Measurements from ENCODE around the gene WNT6.
A peak's percentile ranks its signal among the peaks of the same experiment; 100 is the strongest.

WNT6 gene

DNA sequence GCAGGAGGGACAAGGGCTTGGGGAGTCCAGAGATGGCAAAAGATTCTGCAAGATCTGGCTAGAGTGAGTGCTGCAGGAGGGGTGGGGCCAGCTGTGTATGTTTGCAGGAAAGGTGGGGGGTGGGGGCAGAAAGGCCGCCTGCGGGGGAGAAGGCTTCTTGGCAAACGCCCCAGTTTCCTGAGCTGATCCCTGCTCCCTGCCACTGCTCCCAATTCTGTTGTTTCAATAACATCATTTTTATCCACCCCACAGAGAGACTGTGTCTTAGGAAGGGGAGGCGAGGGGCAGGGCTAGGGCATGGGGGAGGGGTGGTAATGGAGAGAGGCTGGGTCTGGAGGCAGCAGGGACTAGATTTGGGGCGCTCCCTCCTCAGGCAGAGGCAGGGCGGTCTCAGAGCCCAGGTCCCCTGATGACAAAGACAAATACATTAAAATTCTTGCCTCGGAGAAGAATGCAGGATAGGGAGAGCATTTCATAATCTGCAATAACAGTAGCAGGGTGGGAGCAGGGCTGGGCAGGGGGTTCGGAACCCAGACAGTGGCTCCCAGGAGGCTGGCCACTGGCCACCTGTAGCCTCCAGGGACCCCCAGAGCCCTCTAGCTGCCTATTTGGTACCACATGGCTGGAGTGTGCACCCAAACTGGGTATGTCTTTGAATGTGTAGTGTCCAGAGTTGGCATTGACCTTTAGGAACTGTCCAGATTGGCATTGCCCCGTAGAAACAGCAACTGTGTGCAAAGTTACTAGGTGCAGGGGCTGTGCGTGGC is 2.1 kb upstream of the WNT6 start:
- no peak for DNase-seq (ENCODE audit: low read depth)

DNA sequence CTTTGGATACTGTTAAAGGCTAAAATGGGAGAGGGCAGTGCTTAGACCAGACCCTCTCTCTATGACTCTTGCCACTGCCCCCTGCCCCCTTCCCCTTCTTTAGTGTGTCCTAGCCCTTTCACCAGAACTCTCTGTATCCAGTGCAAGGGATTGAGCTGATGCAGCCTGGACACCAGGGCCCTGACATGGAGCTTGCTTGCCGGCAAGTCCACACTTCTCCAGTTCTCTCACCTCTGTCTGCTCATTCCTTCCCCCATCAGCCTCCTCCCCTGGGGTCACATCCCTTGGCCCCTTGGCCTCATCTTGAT is 1.5 kb upstream of the WNT6 start:
- no peak for DNase-seq (ENCODE audit: low read depth)

- no peak for DNase-seq (ENCODE audit: low read depth)
Measured at GRCh38 chr2:218858671-218859555, 692 bp upstream of the WNT6 start.

- DNase-seq (ENCODE audit: low read depth) = no peak
Measured at GRCh38 chr2:218859988-218860831, 605 bp downstream of the WNT6 start.

DNA sequence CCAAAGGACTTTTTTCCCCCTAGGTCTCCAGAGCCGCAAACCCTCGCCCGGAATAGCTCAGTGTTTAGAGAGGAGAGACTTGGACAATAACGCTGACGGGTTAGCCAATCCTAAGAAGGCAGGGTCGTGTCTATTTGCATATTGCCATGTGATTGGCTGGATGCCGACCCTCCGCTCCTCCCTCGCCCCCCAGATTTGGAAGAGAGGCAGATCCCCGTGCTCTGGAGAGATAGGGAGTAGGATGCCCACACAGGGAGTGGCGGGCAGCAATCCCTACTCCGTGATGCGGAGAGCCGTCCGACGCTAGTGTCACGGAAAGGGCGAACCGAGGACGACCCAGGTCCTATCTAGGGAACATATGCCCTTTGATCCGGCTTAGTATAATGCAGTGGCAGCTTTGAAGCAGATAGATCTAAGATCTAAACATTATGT is 1.4 kb downstream of the WNT6 start:
- peak; percentile 8 for DNase-seq (ENCODE audit: low read depth)

GRCh38 chr2:218861645-218862318 is 2.2 kb downstream of the WNT6 start:
- no peak for DNase-seq (ENCODE audit: low read depth)

GRCh38 chr2:218863021-218863520 is 3.5 kb downstream of the WNT6 start:
- no peak for DNase-seq (ENCODE audit: low read depth)

DNA sequence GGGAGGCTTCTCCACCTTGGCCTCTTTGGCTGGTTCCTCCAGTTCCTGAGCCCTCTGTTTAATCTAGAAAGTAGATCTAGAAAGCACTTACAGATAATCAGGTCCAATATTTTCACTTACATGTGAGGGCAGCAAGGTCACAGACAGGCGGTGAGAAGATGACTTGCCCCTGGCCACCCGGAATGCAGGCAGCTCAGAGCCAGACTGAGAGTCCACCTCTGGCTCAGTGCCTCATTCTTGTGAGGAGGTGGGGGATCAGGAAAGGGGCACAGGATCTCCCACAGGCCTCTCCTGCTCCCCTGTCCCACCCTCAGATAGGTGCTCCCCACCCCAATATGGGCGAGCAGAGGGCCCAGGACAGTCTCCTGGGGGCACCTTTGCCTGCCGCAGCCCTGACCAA is 5.8 kb downstream of the WNT6 start:
- no peak for DNase-seq (ENCODE audit: low read depth)

DNA sequence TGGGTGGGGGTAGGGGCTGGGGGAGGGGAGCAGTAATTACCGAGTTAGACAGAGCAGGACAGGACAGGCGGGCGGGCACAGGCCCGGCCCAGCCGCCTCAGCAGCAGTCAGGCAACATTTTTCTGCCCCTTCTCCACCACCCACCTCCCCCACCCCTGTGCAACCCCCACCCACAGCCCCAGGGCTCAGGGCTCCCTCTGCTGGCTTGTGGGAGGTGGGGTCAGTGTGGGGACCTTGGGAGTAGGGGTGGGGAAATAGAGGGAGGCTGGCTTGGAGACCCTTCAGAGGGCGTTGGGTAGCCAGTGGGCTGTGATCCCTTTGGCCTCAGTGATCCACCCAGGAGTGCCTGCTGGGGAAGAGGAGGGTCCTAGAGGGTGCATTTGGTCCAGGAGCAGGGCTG is 6.4 kb downstream of the WNT6 start:
- DNase-seq (ENCODE audit: low read depth) = no peak

DNA sequence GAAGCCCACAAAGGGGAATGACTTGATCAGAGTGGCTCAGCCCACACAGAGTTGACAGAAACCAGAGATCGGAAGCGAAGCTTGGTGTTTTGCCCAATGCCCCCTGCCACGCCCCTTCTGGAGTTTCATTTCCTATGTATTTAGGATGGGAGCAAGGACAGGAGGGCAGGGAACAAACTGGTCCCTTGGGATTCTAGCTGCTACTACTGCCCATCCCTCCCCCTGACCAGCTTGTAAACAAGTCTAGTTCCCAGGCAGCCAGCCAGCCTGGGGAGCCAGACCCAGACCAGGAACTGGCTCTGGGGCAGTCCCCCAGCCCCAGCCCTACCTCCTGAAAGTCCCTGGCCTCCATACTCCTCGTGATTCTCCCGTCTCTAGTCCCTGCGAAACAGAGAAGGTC is 8.3 kb downstream of the WNT6 start:
- no peak for DNase-seq (ENCODE audit: low read depth)

- no peak for DNase-seq (ENCODE audit: low read depth)
Measured at GRCh38 chr2:218869064-218869463, 9.5 kb downstream of the WNT6 start.

- DNase-seq (ENCODE audit: low read depth) = no peak
Measured at GRCh38 chr2:218870984-218871344, 11.4 kb downstream of the WNT6 start.

DNA sequence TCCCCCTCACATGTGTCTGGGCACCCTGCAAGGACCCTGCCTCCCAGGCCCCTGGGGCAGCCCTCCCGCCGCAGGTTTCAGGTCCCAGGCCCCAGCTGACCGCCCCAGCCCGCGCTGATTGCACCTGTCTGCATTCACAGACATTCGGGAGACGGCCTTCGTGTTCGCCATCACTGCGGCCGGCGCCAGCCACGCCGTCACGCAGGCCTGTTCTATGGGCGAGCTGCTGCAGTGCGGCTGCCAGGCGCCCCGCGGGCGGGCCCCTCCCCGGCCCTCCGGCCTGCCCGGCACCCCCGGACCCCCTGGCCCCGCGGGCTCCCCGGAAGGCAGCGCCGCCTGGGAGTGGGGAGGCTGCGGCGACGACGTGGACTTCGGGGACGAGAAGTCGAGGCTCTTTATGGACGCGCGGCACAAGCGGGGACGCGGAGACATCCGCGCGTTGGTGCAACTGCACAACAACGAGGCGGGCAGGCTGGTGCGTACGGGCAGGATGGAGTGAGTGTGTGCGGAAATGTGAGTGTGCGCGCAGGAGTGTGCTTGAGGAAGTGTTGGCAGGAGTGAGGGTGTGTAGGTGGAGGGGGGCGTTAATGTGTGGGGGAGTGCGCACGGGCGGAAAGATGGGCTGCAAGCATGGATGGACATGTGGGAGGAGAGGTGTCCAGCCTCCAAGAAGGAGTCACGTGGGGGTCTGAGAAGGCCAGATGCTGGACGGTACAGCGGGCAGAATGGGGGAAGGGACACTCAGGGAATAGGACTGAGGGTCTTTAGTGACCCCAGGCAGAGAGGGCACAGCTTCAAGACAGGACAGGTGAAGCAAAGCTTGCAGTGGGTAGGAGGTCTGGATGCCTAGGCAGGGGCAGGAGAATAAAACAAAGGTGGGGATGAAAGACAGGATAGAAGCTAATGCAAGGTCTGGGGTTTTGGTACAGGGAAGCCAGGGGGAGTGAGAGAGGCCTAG is 12.0 kb downstream of the WNT6 start:
- no peak for DNase-seq (ENCODE audit: low read depth)

DNA sequence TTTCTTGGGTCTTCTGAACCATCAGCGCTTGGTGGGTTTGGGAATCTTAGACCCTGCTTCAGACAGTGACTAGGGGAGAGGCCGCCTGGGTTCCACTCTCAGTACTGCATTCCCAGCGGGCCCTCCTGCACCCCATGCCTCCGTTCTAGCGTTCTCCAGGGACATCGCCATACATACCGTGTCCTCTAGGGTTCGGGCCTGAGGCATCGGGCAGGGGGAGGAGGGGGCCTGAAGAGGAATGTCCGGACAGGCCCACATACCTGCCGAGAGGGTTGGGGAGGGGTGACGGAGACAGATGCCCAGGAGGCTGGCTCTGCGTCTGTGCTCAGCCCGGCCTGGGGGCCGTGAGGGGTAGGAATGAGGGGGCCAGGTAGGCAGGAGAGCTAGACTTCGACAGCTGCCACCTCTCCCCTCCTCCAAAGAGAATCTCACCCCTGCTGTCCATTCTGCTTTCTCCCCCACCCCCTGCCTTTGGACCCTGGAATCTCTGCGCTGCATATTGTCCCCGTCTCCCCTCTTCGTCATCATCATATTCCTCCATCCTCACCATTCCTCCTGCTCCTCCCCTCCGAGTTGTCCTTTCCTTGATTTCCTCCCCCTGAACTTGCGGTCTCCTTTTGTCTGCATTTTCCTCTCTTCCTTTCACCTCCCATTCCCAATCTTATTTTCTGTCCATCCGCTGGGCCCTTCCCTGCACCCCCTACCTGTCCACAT is 13.2 kb downstream of the WNT6 start:
- no peak for DNase-seq (ENCODE audit: low read depth)

DNA sequence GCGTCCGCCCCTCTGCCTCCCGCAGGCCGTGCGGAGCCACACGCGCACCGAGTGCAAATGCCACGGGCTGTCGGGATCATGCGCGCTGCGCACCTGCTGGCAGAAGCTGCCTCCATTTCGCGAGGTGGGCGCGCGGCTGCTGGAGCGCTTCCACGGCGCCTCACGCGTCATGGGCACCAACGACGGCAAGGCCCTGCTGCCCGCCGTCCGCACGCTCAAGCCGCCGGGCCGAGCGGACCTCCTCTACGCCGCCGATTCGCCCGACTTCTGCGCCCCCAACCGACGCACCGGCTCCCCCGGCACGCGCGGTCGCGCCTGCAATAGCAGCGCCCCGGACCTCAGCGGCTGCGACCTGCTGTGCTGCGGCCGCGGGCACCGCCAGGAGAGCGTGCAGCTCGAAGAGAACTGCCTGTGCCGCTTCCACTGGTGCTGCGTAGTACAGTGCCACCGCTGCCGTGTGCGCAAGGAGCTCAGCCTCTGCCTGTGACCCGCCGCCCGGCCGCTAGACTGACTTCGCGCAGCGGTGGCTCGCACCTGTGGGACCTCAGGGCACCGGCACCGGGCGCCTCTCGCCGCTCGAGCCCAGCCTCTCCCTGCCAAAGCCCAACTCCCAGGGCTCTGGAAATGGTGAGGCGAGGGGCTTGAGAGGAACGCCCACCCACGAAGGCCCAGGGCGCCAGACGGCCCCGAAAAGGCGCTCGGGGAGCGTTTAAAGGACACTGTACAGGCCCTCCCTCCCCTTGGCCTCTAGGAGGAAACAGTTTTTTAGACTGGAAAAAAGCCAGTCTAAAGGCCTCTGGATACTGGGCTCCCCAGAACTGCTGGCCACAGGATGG is 14.0 kb downstream of the WNT6 start:
- DNase-seq (ENCODE audit: low read depth) = no peak

DNA sequence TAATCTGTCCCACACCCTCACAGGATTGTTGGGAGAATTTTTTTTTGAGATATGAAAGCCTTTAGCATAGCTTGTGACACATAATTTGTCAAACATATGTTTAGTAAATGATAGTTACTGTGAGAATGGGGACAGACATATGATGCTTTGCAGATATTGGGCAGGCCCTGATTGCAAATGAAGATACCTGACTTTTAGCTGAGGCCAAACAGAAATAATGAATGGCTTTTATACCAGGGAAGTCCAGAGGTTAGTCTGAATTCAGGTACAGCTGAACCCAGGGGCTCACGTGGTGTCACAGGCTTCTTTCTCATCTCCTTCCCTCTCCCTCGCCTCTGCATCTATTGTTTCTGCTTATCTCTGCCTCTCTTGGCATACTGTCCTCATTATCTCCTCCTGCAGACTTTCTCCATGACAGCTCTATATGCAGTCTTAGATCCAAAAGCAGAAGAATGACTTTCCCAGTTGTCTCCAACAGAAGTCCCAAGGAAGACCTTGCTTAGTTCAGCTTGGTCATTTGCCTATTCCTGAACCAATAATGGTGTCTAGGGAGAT is 16.2 kb downstream of the WNT6 start:
- no peak for DNase-seq (ENCODE audit: low read depth)

GRCh38 chr2:218876562-218877219 is 17.1 kb downstream of the WNT6 start:
- peak; percentile 37 for DNase-seq (ENCODE audit: low read depth)

GRCh38 chr2:218877331-218877730 is 17.7 kb downstream of the WNT6 start:
- no peak for DNase-seq (ENCODE audit: low read depth)

Measured in fibroblast of the conjunctiva (primary cell).